SK-N-SH (cell line): ENCODE results near the gene IKZF5.

Experiments
- FOXJ3 ChIP-seq: sonication (generic); formaldehyde crosslinking; IDR thresholded peaks from 2 replicates; pipeline ENCODE4 v1.5.1; 2020; ENCODE audit warnings: mild to moderate bottlenecking, missing genetic modification reagents
- POLR2AphosphoS5 ChIP-seq: IDR thresholded peaks from 2 replicates; pipeline ENCODE4 v1.6.1; 2012; ENCODE audit warnings: low read depth, low read length

- TF ChIP-seq FOXJ3 = no peak
- TF ChIP-seq POLR2AphosphoS5 = no peak
These were observed 27.0 kb upstream of the IKZF5 start for GRCh38 chr10:123035467-123036086.
